Smooth muscle cell of the brain vasculature (primary cell): ENCODE data around the gene EVA1B.

Experiments
- DNase-seq: peaks from one replicate; pipeline ENCODE4 v3.0.0-alpha.2; 2012; ENCODE audit warnings: low read depth, low spot score

EVA1B gene

DNA sequence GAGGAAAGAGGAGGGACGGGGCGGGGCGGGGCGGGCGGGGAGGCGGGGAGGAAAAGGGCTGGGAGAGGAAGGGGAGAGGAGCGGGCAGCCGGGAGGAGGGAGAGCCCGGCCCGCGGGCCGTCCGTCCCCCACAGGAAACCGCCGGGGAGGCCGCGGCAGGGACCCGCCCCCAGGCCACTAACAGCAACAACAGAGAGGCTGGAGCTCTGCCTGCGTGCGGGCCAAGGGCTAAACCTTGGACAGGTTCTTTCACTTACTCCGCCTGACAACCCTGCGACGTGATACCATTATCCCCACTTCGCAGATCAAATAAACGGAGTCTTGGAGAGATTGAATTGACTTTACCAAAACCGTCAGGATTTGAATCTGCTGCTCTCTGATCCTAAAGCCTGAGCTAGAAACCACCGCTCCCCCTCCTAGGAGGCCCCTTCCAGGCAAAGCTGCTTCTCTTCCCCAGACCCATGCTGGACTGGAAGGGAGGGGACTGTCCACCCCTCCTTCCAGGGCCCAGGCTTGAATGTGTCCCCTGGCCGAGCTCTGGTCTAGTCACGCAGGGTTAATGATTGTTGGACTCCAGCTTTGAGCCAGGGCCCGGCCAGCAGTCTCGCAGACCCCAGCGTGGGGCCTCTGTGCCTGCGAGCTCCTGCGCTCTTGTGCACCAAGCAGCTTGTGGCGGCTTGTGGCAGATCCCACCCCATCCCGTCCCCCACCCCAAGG lies at the start of gene EVA1B:
EVA1B (minus strand) TSS at position 10 of the 717 bp plus-strand sequence. CDS start 608 bp downstream, outside the sequence.
- peak; percentile 33 for DNase-seq

GRCh38 chr1:36372617-36373016 lies 49.2 kb upstream of the EVA1B start:
- no peak for DNase-seq

- DNase-seq, result no peak
Observed at GRCh38 chr1:36369061-36369861, 45.8 kb upstream of the EVA1B start.

GRCh38 chr1:36367798-36368197 lies 44.4 kb upstream of the EVA1B start:
- DNase-seq, result no peak

- DNase-seq, result no peak
Observed at GRCh38 chr1:36367066-36367465, 43.6 kb upstream of the EVA1B start.

DNA sequence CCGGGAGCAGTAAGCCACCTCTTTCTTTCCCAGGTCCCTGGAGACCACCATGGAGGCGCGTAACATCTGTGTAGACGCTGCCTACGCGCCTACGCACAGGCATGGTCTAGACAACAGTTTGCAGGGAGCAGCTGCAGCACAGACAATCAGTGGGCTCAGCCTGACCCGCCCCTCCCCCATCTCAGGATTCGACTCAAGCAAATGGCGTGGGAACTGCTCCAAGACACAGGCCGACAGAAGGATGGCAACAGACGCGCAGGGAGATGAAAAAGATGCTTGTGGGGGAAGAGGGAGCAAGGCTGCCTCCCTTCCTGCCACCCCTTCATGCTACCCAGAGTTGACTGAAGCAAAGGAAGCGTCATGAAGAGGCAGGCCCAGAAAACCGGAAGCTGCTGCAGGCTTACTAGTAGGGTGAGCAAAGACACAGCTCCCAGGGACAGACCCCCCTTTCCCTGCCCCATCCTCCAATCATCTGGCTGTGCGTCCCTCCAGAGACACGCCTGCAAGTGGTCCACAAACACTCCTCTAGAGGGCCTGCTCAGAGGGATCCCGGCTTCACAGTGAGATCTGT lies 42.7 kb upstream of the EVA1B start:
- DNase-seq, result no peak

GRCh38 chr1:36365381-36365780 lies 41.9 kb upstream of the EVA1B start:
- DNase-seq, result no peak

DNA sequence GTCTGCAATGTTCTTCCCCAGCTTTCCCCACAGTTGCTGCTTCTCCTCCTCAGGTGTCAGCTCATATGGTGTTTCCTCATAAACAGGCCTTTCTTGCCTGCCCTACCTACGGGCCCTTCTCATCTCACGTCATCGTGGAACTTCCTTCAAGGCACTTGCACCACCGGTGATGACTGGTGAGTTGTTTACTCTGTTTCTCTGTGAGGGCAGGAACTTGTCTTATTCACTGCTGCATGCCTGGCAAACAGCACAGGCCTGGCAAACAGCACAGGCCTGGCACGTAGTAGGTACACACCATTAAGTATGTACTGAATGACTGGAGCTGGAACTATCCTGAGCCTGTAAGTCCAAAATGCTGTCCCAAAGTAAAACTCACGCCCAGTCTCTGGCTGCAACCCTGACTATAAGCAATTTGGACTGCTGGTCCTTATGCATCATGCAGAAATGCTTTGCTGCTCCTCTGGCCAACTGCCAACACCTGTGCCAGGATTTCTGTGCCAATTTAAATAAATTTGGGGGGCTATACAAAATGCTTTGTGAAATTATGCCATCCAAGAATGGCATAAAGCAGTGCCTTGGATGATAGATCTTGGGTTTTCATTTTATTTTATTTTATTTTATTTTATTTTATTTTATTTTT lies 36.6 kb upstream of the EVA1B start:
- no peak for DNase-seq

GRCh38 chr1:36359383-36359782 lies 35.9 kb upstream of the EVA1B start:
- DNase-seq, result no peak

DNA sequence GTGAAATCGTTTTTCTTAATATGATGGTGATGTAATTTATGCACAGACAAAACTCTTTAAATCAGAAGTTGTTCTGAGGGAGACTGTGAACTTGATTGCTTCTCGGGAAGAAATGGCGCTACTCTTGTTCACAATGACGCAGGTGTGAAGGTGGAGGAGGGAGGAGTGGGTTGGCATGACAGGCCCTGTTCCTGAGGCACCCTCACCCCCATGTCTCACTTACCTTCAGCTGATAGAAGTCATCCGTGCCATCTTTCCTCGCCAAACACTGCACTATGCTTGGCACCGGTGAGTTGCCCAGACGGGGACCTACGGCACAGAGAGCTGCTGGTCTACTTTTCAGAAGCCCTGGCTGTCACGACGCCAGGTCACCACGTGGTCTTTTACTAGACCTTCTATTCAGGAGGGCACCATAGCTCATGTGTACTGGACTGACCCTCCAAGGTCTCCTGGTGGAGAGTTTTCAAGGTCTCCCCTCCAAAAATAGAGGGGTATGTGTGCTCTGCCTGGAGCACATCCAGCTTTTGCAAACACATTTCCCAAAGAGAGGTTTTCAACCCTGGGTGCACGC lies 35.2 kb upstream of the EVA1B start:
- no peak for DNase-seq

DNA sequence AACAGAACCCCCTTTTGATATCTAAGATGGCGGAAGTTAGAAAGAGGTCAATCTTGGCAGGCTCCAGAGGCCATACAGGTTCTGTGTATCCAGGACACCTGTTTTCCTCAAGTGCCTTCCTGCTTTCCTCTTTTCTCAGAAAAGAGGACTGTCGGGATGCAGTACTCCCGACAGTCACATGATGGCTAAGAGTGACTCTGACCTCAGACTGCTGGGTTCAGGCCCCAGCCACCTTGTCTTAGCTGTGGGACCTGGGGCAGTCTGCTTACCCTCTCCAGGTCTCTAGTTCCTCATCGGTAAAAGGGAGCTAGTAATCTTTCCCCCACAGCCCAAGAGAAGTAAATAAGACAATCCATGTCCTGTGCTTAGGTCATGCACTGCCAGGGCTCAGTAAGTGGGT lies 32.4 kb upstream of the EVA1B start:
- no peak for DNase-seq

- DNase-seq, result no peak
Observed at GRCh38 chr1:36354486-36354885, 31.0 kb upstream of the EVA1B start.

GRCh38 chr1:36352910-36353878 lies 29.7 kb upstream of the EVA1B start:
- DNase-seq, result no peak

DNA sequence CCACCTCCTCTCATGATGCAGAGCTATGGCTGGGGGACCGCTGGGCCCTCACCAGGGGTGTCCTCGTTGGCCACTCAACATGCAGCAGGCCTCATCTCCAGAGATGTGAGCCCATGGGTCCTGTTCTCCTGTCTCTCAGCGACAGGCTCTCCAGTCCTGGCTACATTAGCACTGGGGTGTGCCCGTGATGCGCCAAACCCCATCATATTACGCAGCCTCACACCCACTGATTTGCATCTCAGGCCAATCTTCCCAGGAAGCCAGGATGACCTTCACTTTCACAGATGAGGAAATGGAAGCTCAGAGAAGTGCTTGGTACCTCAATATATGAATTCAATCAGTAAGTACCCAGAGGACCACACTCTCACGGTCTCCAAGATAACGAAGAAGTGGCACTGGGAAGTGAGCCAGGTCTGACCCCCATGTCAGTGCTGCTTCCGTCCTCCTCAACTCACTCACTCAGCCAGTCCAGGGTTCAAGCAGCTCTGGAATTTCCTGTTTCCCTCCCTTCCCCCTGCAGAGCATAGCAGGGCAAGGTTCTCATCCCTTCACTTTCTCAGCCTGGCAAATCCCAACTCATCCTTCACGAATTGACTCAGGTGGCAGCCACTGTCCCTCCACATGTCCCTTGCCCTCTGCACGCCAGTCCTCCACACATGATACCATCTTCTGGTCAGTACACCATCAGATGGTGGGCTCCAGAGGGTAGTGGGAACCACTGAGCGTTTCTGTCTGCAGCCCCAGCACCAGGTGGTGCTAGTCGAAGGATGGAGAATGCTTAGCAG lies 28.9 kb upstream of the EVA1B start:
- no peak for DNase-seq

- no peak for DNase-seq
Observed at GRCh38 chr1:36351227-36351977, 28.0 kb upstream of the EVA1B start.

DNA sequence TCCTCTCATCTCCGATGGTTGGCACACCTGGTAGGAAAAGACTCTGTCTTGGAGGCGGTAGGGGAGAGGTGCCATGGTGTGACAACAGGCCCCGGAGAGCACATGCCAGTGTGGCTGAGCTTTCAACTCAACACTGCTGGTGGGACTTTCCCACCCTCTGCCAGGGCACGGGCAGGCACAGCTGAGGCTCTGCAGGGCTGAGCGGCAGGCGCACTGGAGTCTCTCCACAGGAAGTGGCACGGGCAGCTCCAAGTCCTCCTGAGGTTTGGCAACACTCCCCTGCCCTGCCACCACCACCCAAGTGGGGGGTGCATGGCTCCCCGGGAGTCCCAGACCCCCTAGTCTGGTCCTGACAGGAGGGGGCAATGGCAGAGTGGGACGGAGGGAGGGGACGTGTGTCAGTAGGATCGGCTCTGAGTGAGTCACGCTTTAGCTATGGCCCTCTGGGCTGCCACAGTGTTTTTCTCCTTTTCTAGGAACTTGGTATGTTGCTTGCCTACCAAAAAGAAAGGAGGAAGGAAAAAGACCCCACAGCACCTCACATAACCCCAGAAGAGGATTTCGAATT lies 27.3 kb upstream of the EVA1B start:
- DNase-seq, result no peak

- no peak for DNase-seq
Observed at GRCh38 chr1:36349839-36350238, 26.4 kb upstream of the EVA1B start.

GRCh38 chr1:36349241-36349671 lies 25.8 kb upstream of the EVA1B start:
- no peak for DNase-seq
